ENCODE data around the gene DEPDC1B.

GRCh38 chr5:60585618-60586017 is 114.3 kb downstream of the DEPDC1B start:
- TF ChIP-seq POLR2A (IDR thresholded peaks at IDR 0.05; ENCODE audit: low read length), result no peak
- no peak for TF ChIP-seq GATA1 (IDR thresholded peaks at IDR 0.05; ENCODE audit: low read depth, low read length)

All from erythroblast (primary cell).